ENCODE results near the gene DOK5. TPM values are rescaled to one million over a fixed set of nuclear protein-coding genes. Genes with fewer than 3 reads are reported as not detected.

Gene DOK5
- total RNA-seq, 1 donor from 2014 or later, result 38.4 TPM

DNA sequence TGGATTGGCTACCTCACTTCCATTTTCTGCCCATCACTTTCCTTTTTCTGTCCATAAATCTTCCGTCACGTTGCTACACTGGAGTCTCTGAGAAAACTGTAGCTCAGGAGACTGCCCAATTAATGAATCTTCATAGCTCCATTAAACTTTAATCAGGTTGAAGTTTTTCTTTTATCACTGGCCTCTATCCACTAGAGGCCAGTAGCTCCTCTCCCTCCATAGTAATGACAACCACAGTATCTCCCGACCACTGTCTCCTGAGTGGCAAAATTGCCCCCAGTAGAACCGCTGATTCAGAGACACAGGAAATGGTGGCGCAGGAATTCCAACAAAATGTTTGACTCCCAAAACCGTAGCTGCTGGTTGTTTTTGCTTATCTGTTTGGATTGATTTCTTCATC is 18.4 kb upstream of the DOK5 start:
- DNase-seq, result no peak
- Mint-ChIP-seq H3K9me3 (peaks cover 4% of the 10 kb centered on the region), H3K27ac (no peak overlapping the region), H3K4me1 (no peaks in the 10 kb centered on the region), H3K36me3 (ENCODE audit: low read depth) (no peaks in the 10 kb centered on the region), H3K27me3 (no peaks in the 10 kb centered on the region), H3K4me3 (no peak overlapping the region)
- intact Hi-C loops (cut with micrococcal nuclease), result no loop called here

DNA sequence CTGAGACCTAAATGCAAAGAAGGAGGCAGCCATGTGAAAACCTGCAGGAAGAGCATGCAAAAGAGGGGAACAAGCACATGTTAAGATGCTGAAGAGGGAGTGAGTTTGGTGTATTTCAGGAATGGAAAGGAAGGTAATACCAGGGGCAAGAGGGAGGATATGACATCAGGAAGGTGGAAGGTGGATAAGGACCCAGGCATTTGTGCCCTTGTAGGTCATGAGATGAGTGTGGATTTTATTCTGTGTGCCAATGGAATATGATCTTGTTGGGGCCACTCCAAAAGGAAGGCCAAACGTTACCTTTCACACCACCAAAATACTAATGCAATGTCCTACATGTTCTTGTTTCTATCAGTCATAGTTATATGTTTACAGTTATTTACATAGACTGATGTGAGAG is 17.2 kb upstream of the DOK5 start:
- no peak overlapping the region for H3K27ac Mint-ChIP-seq
- H3K27me3 Mint-ChIP-seq, result no peaks in the 10 kb centered on the region
- H3K4me1 Mint-ChIP-seq, result no peaks in the 10 kb centered on the region
- intact Hi-C loops (cut with micrococcal nuclease), result no loop called here
- no peak overlapping the region for H3K4me3 Mint-ChIP-seq
- H3K36me3 Mint-ChIP-seq (ENCODE audit: low read depth), result no peaks in the 10 kb centered on the region
- DNase-seq, result no peak
- H3K9me3 Mint-ChIP-seq, result peaks cover 3% of the 10 kb centered on the region

DNA sequence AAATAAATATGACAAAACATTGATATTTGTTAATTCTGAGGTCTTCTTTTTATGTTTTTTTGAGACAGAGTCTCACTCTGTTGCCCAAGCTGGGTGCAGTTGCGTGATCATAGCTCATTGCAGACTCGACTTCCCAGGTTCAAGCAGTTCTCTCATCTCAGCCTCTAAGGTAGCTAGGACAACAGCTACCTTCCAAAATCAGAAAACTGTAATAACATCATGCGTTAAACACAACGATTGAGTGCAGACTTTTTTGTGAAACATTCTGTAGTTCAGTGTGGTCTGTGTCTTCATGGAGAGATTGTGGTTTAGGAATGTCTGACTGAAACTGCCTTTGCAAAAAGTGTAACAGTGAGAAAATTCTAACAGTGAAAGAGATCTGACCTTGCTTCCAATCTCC is 16.1 kb upstream of the DOK5 start:
- H3K9me3 Mint-ChIP-seq, result no peaks in the 10 kb centered on the region
- H3K27ac Mint-ChIP-seq, result no peak overlapping the region
- no peaks in the 10 kb centered on the region for H3K4me1 Mint-ChIP-seq
- intact Hi-C loops (cut with micrococcal nuclease), result no loop called here
- no peaks in the 10 kb centered on the region for H3K27me3 Mint-ChIP-seq
- DNase-seq, result no peak
- no peak overlapping the region for H3K4me3 Mint-ChIP-seq
- H3K36me3 Mint-ChIP-seq (ENCODE audit: low read depth), result no peaks in the 10 kb centered on the region

DNA sequence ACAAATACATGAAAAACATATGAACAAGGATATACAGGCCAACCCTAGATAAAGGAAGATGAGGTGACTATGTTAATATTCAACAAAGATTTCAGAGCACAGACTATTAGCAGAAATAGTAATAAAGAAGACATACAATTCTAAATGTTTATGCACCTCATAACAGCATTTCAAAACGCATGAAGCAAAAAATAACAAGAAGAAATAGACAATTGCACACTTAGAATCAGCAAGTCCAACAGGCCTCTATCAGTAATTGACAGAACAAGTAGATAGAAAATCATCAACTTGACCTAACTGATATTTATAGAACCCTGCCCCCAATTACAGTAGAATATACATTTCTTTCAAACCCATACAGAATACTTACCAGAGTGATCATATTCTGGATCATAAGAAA is 11.4 kb upstream of the DOK5 start:
- intact Hi-C loops (cut with micrococcal nuclease), result no loop called here

DNA sequence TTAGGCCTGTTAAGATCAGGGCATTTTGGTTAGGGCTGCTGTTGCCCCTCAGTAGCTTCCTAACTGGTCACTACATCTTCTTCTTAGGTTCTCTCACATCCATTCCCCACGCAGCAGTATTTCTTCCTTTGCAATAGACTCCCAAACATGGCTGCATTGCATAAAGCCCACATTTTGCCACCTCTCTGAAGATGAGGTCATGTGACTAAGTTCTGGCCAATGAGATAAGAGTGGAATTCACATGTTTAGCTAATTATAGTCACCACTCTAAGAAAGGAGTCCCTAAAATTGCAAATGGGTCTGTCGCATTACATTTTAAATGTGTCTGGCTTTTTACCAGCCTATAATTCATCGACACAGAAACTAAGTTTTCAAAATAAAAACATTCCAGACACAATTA is 9.3 kb upstream of the DOK5 start:
- intact Hi-C loops (cut with micrococcal nuclease), result no loop called here

More for the DNA sequence above, 11.4 kb upstream of the DOK5 start:
- no peaks in the 10 kb centered on the region for H3K36me3 Mint-ChIP-seq (ENCODE audit: low read depth)
- H3K27me3 Mint-ChIP-seq, result peaks cover 2% of the 10 kb centered on the region
- H3K4me3 Mint-ChIP-seq, result no peak overlapping the region
- no peaks in the 10 kb centered on the region for H3K4me1 Mint-ChIP-seq
- H3K27ac Mint-ChIP-seq, result no peak overlapping the region
- DNase-seq, result no peak
- no peaks in the 10 kb centered on the region for H3K9me3 Mint-ChIP-seq

DNA sequence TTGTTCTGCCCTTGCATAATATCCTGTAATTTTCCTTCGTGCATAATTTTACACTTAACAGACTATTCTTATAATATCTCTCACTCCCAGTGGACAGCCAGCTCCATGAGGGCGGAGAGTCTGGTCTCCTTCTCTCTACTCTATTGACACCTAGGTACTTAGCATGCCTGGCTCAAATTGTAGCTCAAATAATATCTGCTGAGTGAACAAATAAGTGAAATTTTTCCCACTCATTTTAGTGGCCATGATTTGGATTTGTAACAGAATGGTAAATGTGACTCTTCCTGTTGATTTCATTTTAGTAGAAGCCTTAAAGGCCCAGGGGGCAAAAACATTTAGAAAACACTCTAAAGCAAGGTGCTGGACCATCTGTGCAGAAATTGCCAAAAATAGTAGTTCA is 7.8 kb upstream of the DOK5 start:
- no peak overlapping the region for H3K27ac Mint-ChIP-seq
- intact Hi-C loops (cut with micrococcal nuclease), result no loop called here
- DNase-seq, result no peak
- H3K9me3 Mint-ChIP-seq, result peaks cover 7% of the 10 kb centered on the region
- H3K4me1 Mint-ChIP-seq, result no peaks in the 10 kb centered on the region
- H3K4me3 Mint-ChIP-seq, result no peak overlapping the region
- peaks cover 2% of the 10 kb centered on the region for H3K27me3 Mint-ChIP-seq
- no peaks in the 10 kb centered on the region for H3K36me3 Mint-ChIP-seq (ENCODE audit: low read depth)

More for the DNA sequence above, 9.3 kb upstream of the DOK5 start:
- Mint-ChIP-seq H3K4me1 (no peaks in the 10 kb centered on the region), H3K27me3 (peaks cover 2% of the 10 kb centered on the region), H3K9me3 (peaks cover 1% of the 10 kb centered on the region), H3K27ac (no peak overlapping the region), H3K36me3 (ENCODE audit: low read depth) (no peaks in the 10 kb centered on the region), H3K4me3 (no peak overlapping the region)
- no peak for DNase-seq

DNA sequence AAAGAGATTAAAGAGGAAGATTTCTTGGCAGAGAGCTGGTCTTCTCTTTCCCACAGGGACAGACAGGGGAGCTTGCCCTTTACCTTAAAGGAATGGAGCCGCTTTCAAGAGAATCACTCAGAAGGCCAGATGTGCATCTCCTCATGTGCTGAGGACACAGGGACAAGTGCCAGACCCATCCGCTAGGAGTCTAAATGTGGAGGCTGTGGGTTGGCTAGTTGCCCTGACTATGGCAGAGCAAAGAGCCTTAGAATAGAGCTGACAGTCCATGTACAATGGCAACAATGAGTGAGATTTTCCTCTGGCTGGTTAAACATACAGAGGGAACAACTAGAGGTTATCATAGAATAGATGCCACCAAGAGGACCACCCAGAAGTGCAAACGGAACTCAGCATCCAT is 7.3 kb upstream of the DOK5 start:
- no peaks in the 10 kb centered on the region for H3K36me3 Mint-ChIP-seq (ENCODE audit: low read depth)

DNA sequence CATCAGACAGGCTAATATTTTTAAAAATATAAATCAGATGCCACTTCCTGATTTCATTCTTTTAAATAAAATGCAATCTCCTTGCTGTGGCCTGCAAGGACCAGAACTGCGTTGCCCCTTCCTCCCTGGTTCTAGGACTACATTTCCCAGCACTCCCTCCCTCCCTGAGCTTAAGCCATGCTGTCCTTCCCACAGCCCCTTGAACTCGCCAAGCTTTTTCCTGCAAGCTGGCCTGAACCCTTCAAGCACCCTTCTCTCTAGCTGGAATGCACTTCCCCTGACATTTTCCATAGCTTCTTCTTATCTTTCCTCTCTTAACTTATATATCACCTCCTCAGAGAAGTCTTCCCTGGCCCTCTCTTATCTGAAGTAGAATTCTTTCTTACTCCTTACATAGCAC is 6.1 kb upstream of the DOK5 start:
- intact Hi-C loops (cut with micrococcal nuclease), result no loop called here
- Mint-ChIP-seq H3K36me3 (ENCODE audit: low read depth) (no peaks in the 10 kb centered on the region), H3K27me3 (peaks cover 11% of the 10 kb centered on the region), H3K27ac (no peak overlapping the region), H3K4me1 (peaks cover 9% of the 10 kb centered on the region), H3K4me3 (no peak overlapping the region), H3K9me3 (peaks cover 7% of the 10 kb centered on the region)
- DNase-seq, result no peak

More for the DNA sequence above, 7.3 kb upstream of the DOK5 start:
- DNase-seq, result no peak
- Mint-ChIP-seq H3K9me3 (peaks cover 7% of the 10 kb centered on the region), H3K4me1 (no peaks in the 10 kb centered on the region), H3K4me3 (no peak overlapping the region), H3K27me3 (peaks cover 2% of the 10 kb centered on the region), H3K27ac (no peak overlapping the region)
- intact Hi-C loops (cut with micrococcal nuclease), result no loop called here

DNA sequence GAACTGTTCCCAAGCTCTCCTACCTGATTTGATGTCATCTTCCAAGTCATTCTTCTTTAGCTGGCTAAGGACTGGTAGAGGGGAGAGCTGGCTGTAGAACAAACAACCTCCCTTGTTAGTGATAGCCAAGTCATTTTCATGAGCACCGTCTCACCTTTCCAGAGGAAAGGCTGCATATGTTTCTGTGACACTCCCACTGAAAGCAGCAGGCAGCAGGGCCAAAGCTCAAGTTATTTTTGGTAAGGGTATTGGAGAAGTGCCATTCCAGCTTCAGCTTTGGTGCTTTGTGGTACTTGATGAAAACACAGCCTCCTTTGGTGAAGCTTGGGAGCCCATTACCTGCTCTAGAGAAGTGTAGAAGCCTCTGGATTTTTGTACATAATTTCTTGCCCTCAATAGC is 5.4 kb upstream of the DOK5 start:
- Mint-ChIP-seq H3K36me3 (ENCODE audit: low read depth) (no peaks in the 10 kb centered on the region), H3K4me3 (no peak overlapping the region), H3K9me3 (peaks cover 7% of the 10 kb centered on the region), H3K27ac (no peak overlapping the region), H3K27me3 (peaks cover 18% of the 10 kb centered on the region), H3K4me1 (peaks cover 16% of the 10 kb centered on the region)
- DNase-seq, result no peak
- intact Hi-C loops (cut with micrococcal nuclease), result loop anchor here (5.0 to 10.0 kb wide), 2 partner anchors 115 to 248 kb away; no protein-coding TSS in a partner anchor

DNA sequence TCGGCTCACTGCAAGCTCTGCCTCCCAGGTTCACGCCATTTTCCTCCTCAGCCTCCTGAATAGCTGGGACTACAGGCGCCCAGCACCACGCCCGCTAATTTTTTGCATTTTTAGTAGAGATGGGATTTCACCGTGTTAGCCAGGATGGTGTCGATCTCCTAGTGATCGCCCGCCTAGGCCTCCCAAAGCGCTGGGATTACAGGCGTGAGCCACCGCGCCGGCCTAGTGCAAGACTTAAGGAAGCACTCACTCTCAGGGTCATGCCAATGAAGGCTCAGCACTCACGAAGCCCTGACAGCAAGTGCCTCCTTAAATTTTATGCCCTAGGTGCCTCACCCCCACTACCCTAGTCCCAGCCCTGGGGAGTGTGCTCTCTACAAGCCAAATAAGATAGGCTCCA is 4.7 kb upstream of the DOK5 start:
- Mint-ChIP-seq H3K9me3 (peaks cover 7% of the 10 kb centered on the region), H3K4me1 (peaks cover 17% of the 10 kb centered on the region), H3K27ac (no peak overlapping the region), H3K27me3 (peaks cover 18% of the 10 kb centered on the region), H3K4me3 (no peak overlapping the region), H3K36me3 (ENCODE audit: low read depth) (no peaks in the 10 kb centered on the region)
- intact Hi-C loops (cut with micrococcal nuclease), result loop anchor here (5.0 to 10.0 kb wide), 2 partner anchors 116 to 248 kb away; no protein-coding TSS in a partner anchor
- no peak for DNase-seq

DNA sequence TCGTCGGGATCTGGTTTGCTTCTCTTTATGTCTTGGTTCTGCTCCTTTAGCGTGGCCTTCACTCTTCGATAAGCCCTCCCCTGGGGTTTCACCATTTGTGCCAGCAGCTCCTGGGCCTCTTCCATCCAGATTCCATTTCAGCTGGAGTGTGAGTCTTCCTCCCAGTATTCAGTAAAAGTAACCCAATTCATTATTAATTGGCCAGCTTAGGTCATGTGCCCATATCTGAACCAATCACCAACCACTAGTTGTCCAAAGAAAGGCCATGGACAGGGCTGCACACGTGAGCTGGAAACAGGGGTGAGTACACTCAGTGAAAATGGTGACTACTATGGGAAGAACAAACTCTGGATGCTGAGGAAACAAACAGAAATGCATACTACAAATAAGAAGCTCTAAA is 2.8 kb upstream of the DOK5 start:
- Mint-ChIP-seq H3K27ac (no peak overlapping the region), H3K36me3 (ENCODE audit: low read depth) (peaks cover 2% of the 10 kb centered on the region), H3K9me3 (peaks cover 7% of the 10 kb centered on the region), H3K4me1 (peaks cover 22% of the 10 kb centered on the region), H3K4me3 (no peak overlapping the region), H3K27me3 (peaks cover 37% of the 10 kb centered on the region)
- intact Hi-C loops (cut with micrococcal nuclease), result loop anchor here (5.0 to 10.0 kb wide), 2 partner anchors 118 to 250 kb away; no protein-coding TSS in a partner anchor
- no peak for DNase-seq

DNA sequence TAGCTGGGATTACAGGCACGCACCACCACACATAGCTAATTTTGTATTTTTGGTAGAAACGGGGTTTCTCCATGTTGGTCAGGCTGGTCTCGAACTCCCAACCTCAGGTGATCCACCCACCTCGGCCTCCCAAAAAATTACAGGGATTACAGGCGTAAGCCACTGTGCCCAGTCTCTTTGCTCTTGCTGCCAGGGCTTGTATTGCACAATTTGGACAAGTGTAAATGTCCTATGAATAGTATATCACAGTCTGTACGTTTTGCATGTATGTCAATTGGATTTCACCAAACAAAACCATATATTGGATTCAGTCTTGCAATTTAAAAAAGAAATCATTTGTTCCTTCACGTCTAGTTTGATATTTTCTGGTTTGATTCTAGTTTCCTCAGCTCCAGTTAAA is 2.1 kb upstream of the DOK5 start:
- intact Hi-C loops (cut with micrococcal nuclease), result loop anchor here (5.0 to 10.0 kb wide), 2 partner anchors 119 to 251 kb away; no protein-coding TSS in a partner anchor
- no peak overlapping the region for H3K27ac Mint-ChIP-seq
- H3K4me3 Mint-ChIP-seq, result no peak overlapping the region

DNA sequence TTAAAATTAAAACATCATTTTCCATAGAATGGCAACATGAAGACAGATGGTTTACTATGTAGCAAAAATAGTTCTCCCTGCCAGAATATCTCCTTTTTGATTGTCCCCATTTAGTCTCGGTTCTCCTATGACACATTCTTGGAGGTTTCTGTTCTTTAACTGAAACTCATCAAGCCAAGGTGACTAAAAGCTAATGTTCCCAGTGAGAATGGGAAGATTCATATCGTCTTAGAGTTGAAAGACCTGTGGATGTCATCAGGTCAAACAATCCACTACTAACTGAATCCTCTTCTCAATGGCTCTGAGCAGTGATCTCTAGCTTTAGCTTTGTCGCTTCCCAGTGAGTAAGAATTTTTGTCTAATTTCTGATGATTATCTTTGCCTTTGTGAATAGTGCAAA is 1.3 kb upstream of the DOK5 start:
- Mint-ChIP-seq H3K27ac (no peak overlapping the region), H3K9me3 (peaks cover 7% of the 10 kb centered on the region), H3K4me3 (no peak overlapping the region), H3K36me3 (ENCODE audit: low read depth) (peaks cover 2% of the 10 kb centered on the region), H3K27me3 (peaks cover 39% of the 10 kb centered on the region), H3K4me1 (peaks cover 22% of the 10 kb centered on the region)
- intact Hi-C loops (cut with micrococcal nuclease), result loop anchor here (1.0 to 10.0 kb wide), 4 partner anchors 76 to 252 kb away; no protein-coding TSS in a partner anchor
- DNase-seq, result no peak

More for the DNA sequence above, 2.1 kb upstream of the DOK5 start:
- Mint-ChIP-seq H3K4me1 (peaks cover 22% of the 10 kb centered on the region), H3K36me3 (ENCODE audit: low read depth) (peaks cover 2% of the 10 kb centered on the region), H3K9me3 (peaks cover 7% of the 10 kb centered on the region), H3K27me3 (peaks cover 39% of the 10 kb centered on the region)
- no peak for DNase-seq

DNA sequence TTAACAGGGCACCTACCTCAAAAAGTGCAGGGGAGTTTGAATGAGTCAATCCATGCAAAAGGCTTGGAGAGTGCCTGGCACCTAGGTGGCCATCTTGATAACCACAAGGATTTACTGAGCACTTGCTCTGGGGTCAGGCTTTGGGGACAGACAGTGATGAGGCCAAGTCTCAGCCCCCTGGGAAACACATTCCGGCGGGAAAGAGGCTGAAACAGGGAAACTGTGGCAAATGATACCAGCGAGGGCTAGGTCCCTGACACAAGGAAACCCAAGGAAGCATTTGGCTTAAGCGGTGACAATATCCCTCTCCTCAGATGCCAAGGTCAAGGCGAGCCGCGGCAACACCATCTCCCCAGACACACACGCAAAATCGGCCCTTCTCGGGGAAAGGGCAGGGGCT is 527 bp upstream of the DOK5 start:
- peaks cover 7% of the 10 kb centered on the region for H3K9me3 Mint-ChIP-seq
- intact Hi-C loops (cut with micrococcal nuclease), result loop anchor here (1.0 to 10.0 kb wide), 5 partner anchors 75 to 268 kb away; partner anchors contain the start of gene PFDN4
- peaks cover 39% of the 10 kb centered on the region for H3K27me3 Mint-ChIP-seq
- peaks cover 2% of the 10 kb centered on the region for H3K36me3 Mint-ChIP-seq (ENCODE audit: low read depth)
- DNase-seq, result no peak
- H3K4me3 Mint-ChIP-seq, result peak overlapping the region; percentile 68
- peak overlapping the region; percentile 79 for H3K27ac Mint-ChIP-seq
- peaks cover 26% of the 10 kb centered on the region for H3K4me1 Mint-ChIP-seq
